Neural cell (in vitro differentiated cells): Measurements from ENCODE around the gene RTL1. TPM values are rescaled to one million over a fixed set of nuclear protein-coding genes. Genes with fewer than 3 reads are reported as not detected.

Experiments
- H2AFZ ChIP-seq: fragments of 200-600, 300-800 bp; sonication (generic), shearing (Covaris generic); 2 replicates; pipeline ENCODE4 v1.6.0; 2014; ENCODE audit warnings: low read depth, mild to moderate bottlenecking, antibody characterized with exemption, low read length, moderate library complexity
- H3F3A ChIP-seq: fragments of 200-600 bp; shearing (Covaris generic); 2 replicates; pipeline ENCODE4 v1.6.1; 2016; ENCODE audit warnings: mild to moderate bottlenecking, moderate library complexity, mixed read lengths, antibody characterized with exemption, low read length; ENCODE audit not compliant: insufficient read depth, poor library complexity, severe bottlenecking
- H3K27ac ChIP-seq: fragments of 200-600, 300-800 bp; sonication (generic), shearing (Covaris generic); 2 replicates; pipeline ENCODE4 v1.5.1; 2014; ENCODE audit warnings: mild to moderate bottlenecking, low read length, moderate library complexity
- H3K27me3 ChIP-seq: fragments of 300-800, 200-600 bp; sonication (generic), shearing (Covaris generic); 2 replicates; pipeline ENCODE4 v1.6.0; 2014; ENCODE audit warnings: mild to moderate bottlenecking, low read depth, low read length, moderate library complexity; ENCODE audit not compliant: insufficient read depth
- H3K36me3 ChIP-seq: fragments of 300-800, 200-600 bp; sonication (generic), shearing (Covaris generic); 2 replicates; pipeline ENCODE4 v1.5.1; 2014; ENCODE audit warnings: mild to moderate bottlenecking, antibody characterized with exemption, low read length, moderate library complexity; ENCODE audit not compliant: insufficient read depth
- H3K4me2 ChIP-seq: fragments of 300-800, 200-600 bp; sonication (generic), shearing (Covaris generic); 2 replicates; pipeline ENCODE4 v1.6.0; 2014; ENCODE audit warnings: mild to moderate bottlenecking, low read length
- H3K4me3 ChIP-seq: fragments of 300-800, 200-600 bp; sonication (generic), shearing (Covaris generic); 2 replicates; pipeline ENCODE4 v1.5.1; 2014; ENCODE audit warnings: mild to moderate bottlenecking, low read length, moderate library complexity
- H3K79me2 ChIP-seq: fragments of 200-600 bp; shearing (Covaris generic); replicated peaks from 2 replicates; pipeline ENCODE4 v1.6.0; 2014; ENCODE audit warnings: mild to moderate bottlenecking, low read length, moderate library complexity; ENCODE audit not compliant: insufficient read depth
- H3K9ac ChIP-seq: fragments of 300-800, 200-600 bp; sonication (generic), shearing (Covaris generic); 2 replicates; pipeline ENCODE4 v1.6.1; 2016; ENCODE audit warnings: mild to moderate bottlenecking, low read length, mixed read lengths
- H3K9me2 ChIP-seq: fragments of 200-600 bp; shearing (Covaris generic); 2 replicates; pipeline ENCODE4 v1.6.1; 2016; ENCODE audit warnings: mild to moderate bottlenecking, low read length, mixed read lengths; ENCODE audit not compliant: insufficient read depth
- H3K9me3 ChIP-seq: fragments of 200-600, 300-800 bp; sonication (generic), shearing (Covaris generic); 2 replicates; pipeline ENCODE4 v1.6.1; 2016; ENCODE audit warnings: mild to moderate bottlenecking, mixed run types, low read length, moderate library complexity, mixed read lengths
- H4K20me1 ChIP-seq: fragments of 200-600 bp; shearing (Covaris generic); 2 replicates; pipeline ENCODE4 v1.6.1; 2016; ENCODE audit warnings: mild to moderate bottlenecking, mixed run types; ENCODE audit not compliant: insufficient read depth
- EP300 ChIP-seq: fragments of 450-650 bp; conservative IDR thresholded peaks from 2 replicates; pipeline ENCODE4 v1.6.1; 2014; ENCODE audit warnings: antibody characterized with exemption, mild to moderate bottlenecking, moderate library complexity; ENCODE audit not compliant: poor library complexity, severe bottlenecking
- EZH2 ChIP-seq: fragments of 200-600, 300-800 bp; shearing (Covaris generic), sonication (generic); IDR thresholded peaks from 2 replicates; pipeline ENCODE4 v1.6.1; 2014; ENCODE audit warnings: antibody characterized with exemption, low read length, borderline replicate concordance, mild to moderate bottlenecking; ENCODE audit not compliant: insufficient read depth, poor library complexity, severe bottlenecking
- MXI1 ChIP-seq: fragments of 450-650 bp; conservative IDR thresholded peaks from 2 replicates; pipeline ENCODE4 v1.6.1; 2014; ENCODE audit warnings: antibody characterized with exemption, mild to moderate bottlenecking; ENCODE audit not compliant: poor library complexity, severe bottlenecking
- POLR2AphosphoS5 ChIP-seq: IDR thresholded peaks from 2 replicates; pipeline ENCODE4 v1.6.1; 2012
- RAD21 ChIP-seq: fragments of 450-650 bp; conservative IDR thresholded peaks from 2 replicates; pipeline ENCODE4 v1.6.1; 2014; ENCODE audit warnings: antibody characterized with exemption, mild to moderate bottlenecking, moderate library complexity
- SMC3 ChIP-seq: fragments of 450-650 bp; conservative IDR thresholded peaks from 2 replicates; pipeline ENCODE4 v1.6.1; 2014; ENCODE audit warnings: antibody characterized with exemption, mild to moderate bottlenecking, moderate library complexity; ENCODE audit not compliant: poor library complexity
- TAF1 ChIP-seq: IDR thresholded peaks from 2 replicates; pipeline ENCODE4 v1.6.1; 2012; ENCODE audit warnings: low read depth
- polyA plus RNA-seq: library from polyadenylated mRNA; depleted of rRNA; stranded (reverse); fragments of >200 nt; gene quantifications from 2 replicates; pipeline ENCODE4 v1.2.3, GENCODE V29; 2014
- TF ChIP-seq, protein P1 (sequence below): IDR thresholded peaks from 2 replicates; pipeline ENCODE4 v1.6.1; 2012; ENCODE audit warnings: borderline replicate concordance
- TF ChIP-seq, protein P2 (sequence below): fragments of 450-650 bp; IDR thresholded peaks from 2 replicates; pipeline ENCODE4 v1.5.1; 2014; ENCODE audit warnings: antibody characterized with exemption, mild to moderate bottlenecking, moderate library complexity; ENCODE audit not compliant: poor library complexity, severe bottlenecking

RTL1 gene
- polyA plus RNA-seq, 1 donor from 2014 or later, result not detected

DNA sequence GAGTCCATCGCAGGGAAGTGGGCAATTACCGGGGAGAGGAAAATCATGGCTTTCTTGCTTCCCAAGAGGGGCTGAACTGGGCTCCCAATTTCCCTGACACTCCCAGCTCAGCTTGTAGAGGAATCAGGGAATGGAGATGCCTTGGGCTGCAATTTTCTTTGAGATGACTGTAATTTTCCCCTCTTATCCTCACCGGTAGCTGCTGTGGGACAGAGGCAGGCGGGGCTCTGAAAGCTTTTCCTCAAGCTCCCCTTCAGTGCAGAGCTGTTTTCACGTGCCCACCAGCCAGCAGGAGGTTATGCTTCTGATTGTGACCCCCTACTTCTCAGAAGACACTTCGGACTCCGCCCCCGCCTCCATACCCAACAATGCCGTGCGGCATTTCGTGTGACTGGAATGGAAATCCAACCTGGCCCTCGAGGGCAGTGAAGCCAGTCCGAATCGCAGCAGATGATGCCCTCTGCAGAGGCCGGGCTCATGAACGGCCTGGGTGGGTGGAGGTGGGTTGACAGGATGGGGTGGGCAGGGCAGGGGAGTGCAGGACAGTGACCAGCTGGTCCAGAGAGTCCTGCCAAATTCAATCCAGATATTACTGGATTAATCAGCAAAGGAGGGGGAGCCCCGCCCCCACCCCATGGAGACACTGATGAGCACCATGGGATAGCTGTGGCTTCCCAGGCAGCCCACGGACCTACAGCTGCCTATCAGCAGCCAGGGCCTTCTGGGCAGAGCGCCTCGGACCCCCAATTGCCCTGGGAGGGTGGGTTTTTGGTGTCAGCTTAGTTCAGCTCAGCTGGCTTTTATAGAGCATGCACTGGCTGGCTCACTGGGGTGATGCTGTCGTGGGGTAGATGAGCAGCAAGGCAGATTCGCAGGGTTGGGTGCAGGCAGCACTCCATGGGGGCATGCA is 37.6 kb downstream of the RTL1 start:
- Histone ChIP-seq H3K4me3 (no peak overlapping the region), H3K4me2 (no peak overlapping the region), H3K9me3 (no peaks in the 10 kb centered on the region), H3K9ac (no peak overlapping the region), H3K36me3 (no peaks in the 10 kb centered on the region), H3K79me2 (no peaks in the 10 kb centered on the region), H4K20me1 (no peaks in the 10 kb centered on the region), H3K27me3 (no peaks in the 10 kb centered on the region), H3K9me2 (no peaks in the 10 kb centered on the region), H2AFZ (no peak overlapping the region), H3F3A (peaks cover 3% of the 10 kb centered on the region), H3K27ac (peak overlapping the region; percentile 37)
- TF ChIP-seq RAD21 (peak; percentile 8), MXI1 (peak; percentile 31), POLR2AphosphoS5 (peak; percentile 82), TAF1 (no peak), EP300 (no peak), SMC3 (no peak), EZH2 (no peak)
- TF ChIP-seq, protein P1, sequence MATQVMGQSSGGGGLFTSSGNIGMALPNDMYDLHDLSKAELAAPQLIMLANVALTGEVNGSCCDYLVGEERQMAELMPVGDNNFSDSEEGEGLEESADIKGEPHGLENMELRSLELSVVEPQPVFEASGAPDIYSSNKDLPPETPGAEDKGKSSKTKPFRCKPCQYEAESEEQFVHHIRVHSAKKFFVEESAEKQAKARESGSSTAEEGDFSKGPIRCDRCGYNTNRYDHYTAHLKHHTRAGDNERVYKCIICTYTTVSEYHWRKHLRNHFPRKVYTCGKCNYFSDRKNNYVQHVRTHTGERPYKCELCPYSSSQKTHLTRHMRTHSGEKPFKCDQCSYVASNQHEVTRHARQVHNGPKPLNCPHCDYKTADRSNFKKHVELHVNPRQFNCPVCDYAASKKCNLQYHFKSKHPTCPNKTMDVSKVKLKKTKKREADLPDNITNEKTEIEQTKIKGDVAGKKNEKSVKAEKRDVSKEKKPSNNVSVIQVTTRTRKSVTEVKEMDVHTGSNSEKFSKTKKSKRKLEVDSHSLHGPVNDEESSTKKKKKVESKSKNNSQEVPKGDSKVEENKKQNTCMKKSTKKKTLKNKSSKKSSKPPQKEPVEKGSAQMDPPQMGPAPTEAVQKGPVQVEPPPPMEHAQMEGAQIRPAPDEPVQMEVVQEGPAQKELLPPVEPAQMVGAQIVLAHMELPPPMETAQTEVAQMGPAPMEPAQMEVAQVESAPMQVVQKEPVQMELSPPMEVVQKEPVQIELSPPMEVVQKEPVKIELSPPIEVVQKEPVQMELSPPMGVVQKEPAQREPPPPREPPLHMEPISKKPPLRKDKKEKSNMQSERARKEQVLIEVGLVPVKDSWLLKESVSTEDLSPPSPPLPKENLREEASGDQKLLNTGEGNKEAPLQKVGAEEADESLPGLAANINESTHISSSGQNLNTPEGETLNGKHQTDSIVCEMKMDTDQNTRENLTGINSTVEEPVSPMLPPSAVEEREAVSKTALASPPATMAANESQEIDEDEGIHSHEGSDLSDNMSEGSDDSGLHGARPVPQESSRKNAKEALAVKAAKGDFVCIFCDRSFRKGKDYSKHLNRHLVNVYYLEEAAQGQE, result peak; percentile 99
- TF ChIP-seq, protein P2, sequence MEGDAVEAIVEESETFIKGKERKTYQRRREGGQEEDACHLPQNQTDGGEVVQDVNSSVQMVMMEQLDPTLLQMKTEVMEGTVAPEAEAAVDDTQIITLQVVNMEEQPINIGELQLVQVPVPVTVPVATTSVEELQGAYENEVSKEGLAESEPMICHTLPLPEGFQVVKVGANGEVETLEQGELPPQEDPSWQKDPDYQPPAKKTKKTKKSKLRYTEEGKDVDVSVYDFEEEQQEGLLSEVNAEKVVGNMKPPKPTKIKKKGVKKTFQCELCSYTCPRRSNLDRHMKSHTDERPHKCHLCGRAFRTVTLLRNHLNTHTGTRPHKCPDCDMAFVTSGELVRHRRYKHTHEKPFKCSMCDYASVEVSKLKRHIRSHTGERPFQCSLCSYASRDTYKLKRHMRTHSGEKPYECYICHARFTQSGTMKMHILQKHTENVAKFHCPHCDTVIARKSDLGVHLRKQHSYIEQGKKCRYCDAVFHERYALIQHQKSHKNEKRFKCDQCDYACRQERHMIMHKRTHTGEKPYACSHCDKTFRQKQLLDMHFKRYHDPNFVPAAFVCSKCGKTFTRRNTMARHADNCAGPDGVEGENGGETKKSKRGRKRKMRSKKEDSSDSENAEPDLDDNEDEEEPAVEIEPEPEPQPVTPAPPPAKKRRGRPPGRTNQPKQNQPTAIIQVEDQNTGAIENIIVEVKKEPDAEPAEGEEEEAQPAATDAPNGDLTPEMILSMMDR, result no peak

DNA sequence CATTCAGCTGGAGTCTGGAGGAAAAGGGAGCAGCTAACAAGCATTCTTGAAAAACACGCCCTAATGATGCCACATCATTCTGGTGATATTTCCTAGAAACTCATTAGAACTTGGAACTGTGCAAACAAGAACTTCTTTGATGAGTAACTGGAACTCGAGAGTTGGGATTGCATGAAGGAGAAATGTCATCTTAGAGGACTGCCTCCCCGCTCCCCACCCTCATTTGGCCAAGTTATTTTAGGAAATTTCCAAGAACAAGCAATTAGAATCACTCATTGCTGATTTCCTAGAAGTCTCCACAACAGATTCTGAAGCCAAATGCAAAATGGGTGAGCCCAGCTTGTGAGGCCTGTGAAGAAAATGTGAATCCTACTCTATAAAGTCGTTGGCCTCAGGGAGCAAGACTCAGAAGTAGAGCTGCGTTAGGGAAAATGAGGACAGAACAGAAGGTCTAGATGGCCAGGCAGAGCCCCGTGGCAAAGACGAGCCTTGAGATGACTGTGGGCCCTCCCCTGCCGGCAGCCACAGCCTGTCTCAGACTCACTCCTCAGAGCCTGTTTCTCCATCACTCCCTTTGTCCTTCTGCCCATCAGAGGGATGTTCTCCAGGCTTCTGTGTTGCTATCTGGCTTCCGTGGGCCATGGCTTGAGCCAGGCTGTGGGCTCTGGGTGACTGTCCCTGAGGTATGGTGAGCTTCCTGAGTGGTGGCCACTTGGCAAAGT is 38.4 kb downstream of the RTL1 start:
- H4K20me1 ChIP-seq, result no peaks in the 10 kb centered on the region
- no peak overlapping the region for H3K4me2 ChIP-seq
- no peaks in the 10 kb centered on the region for H3K27me3 ChIP-seq
- H3K4me3 ChIP-seq, result no peak overlapping the region
- H3K79me2 ChIP-seq, result no peaks in the 10 kb centered on the region
- H3K9ac ChIP-seq, result no peak overlapping the region
- H3K9me3 ChIP-seq, result no peaks in the 10 kb centered on the region
- peak overlapping the region; percentile 37 for H3K27ac ChIP-seq
- no peak overlapping the region for H2AFZ ChIP-seq
- no peaks in the 10 kb centered on the region for H3K36me3 ChIP-seq
- TF ChIP-seq TAF1, result no peak
- no peaks in the 10 kb centered on the region for H3K9me2 ChIP-seq
- H3F3A ChIP-seq, result peaks cover 3% of the 10 kb centered on the region
